Astrocyte (in vitro differentiated cells and primary cell): ENCODE data around the gene NHERF2. TPM values are rescaled to one million over a fixed set of nuclear protein-coding genes. Genes with fewer than 3 reads are reported as not detected.

Source experiments
- DNase-seq: peaks from one replicate; pipeline ENCODE4 v3.0.0-alpha.2; 2010; ENCODE audit warnings: low read depth
- FAIRE-seq: peaks from 2 replicates; lab custom pipeline; 2011; peaks lifted over from hg19 to GRCh38; lab: Jason Lieb, UNC
- H2AFZ ChIP-seq: 2 replicates; pipeline ENCODE4 v1.6.0; 2012; ENCODE audit warnings: low read depth, low read length, inconsistent platforms
- H3K27ac ChIP-seq: 2 replicates; pipeline ENCODE4 v1.5.1; 2011; ENCODE audit warnings: low read depth, low read length, inconsistent platforms
- H3K27me3 ChIP-seq: 2 replicates; pipeline ENCODE4 v1.6.0; 2011; ENCODE audit warnings: low read length, inconsistent platforms; ENCODE audit not compliant: insufficient read depth
- H3K36me3 ChIP-seq: 2 replicates; pipeline ENCODE4 v1.5.1; 2011; ENCODE audit warnings: low read length, inconsistent platforms; ENCODE audit not compliant: insufficient read depth
- H3K4me1 ChIP-seq: 2 replicates; pipeline ENCODE4 v1.5.1; 2011; ENCODE audit warnings: low read length, inconsistent platforms; ENCODE audit not compliant: insufficient read depth
- H3K4me2 ChIP-seq: 2 replicates; pipeline ENCODE4 v1.6.0; 2012; ENCODE audit warnings: low read length, inconsistent platforms
- H3K4me3 ChIP-seq: 2 replicates; pipeline ENCODE4 v1.5.1; 2011; ENCODE audit warnings: low read depth, mild to moderate bottlenecking, low read length, inconsistent platforms; ENCODE audit not compliant: insufficient read depth
- H3K79me2 ChIP-seq: 2 replicates; pipeline ENCODE4 v1.6.0; 2012; ENCODE audit warnings: mild to moderate bottlenecking, low read length, inconsistent platforms; ENCODE audit not compliant: insufficient read depth
- H3K9ac ChIP-seq: 2 replicates; pipeline ENCODE4 v1.6.0; 2012; ENCODE audit warnings: mild to moderate bottlenecking, low read length, inconsistent platforms
- H3K9me3 ChIP-seq: 2 replicates; pipeline ENCODE4 v1.5.1; 2012; ENCODE audit warnings: low read depth, mild to moderate bottlenecking, low read length, inconsistent platforms; ENCODE audit not compliant: insufficient read depth
- H4K20me1 ChIP-seq: 2 replicates; pipeline ENCODE4 v1.6.0; 2012; ENCODE audit warnings: low read length, inconsistent platforms; ENCODE audit not compliant: insufficient read depth
- H3K27ac Mint-ChIP-seq: one replicate; pipeline ENCODE4 v1.8.0; 2021; ENCODE audit warnings: mild to moderate bottlenecking, mixed read lengths; ENCODE audit not compliant: unreplicated experiment
- H3K27me3 Mint-ChIP-seq: one replicate; pipeline ENCODE4 v1.8.0; 2021; ENCODE audit warnings: low read depth, mixed read lengths; ENCODE audit not compliant: unreplicated experiment
- H3K36me3 Mint-ChIP-seq: one replicate; pipeline ENCODE4 v1.8.0; 2021; ENCODE audit warnings: low read depth, mixed read lengths; ENCODE audit not compliant: unreplicated experiment
- H3K4me1 Mint-ChIP-seq: one replicate; pipeline ENCODE4 v1.8.0; 2021; ENCODE audit warnings: low read depth, mixed read lengths; ENCODE audit not compliant: unreplicated experiment
- H3K4me3 Mint-ChIP-seq: one replicate; pipeline ENCODE4 v1.8.0; 2021; ENCODE audit warnings: mild to moderate bottlenecking, moderate library complexity, mixed read lengths; ENCODE audit not compliant: unreplicated experiment
- H3K9me3 Mint-ChIP-seq: one replicate; pipeline ENCODE4 v1.8.0; 2021; ENCODE audit warnings: mild to moderate bottlenecking, mixed read lengths; ENCODE audit not compliant: unreplicated experiment
- EZH2 ChIP-seq: IDR thresholded peaks from 2 replicates; pipeline ENCODE4 v1.6.1; 2012; ENCODE audit warnings: mild to moderate bottlenecking, low read length, inconsistent platforms; ENCODE audit not compliant: insufficient read depth
- total RNA-seq: library from RNA; stranded (reverse); gene quantifications from 2 replicates; pipeline ENCODE4 v1.2.1, GENCODE V29; 2021
- TF ChIP-seq, protein P1 (sequence below): IDR thresholded peaks from 2 replicates; pipeline ENCODE4 v1.5.1; 2011; ENCODE audit warnings: low read depth, mild to moderate bottlenecking, inconsistent platforms, low read length, moderate library complexity; ENCODE audit not compliant: insufficient read depth

The NHERF2 gene
- total RNA-seq, 1 donor from 2014 or later = 92.5 TPM

DNA sequence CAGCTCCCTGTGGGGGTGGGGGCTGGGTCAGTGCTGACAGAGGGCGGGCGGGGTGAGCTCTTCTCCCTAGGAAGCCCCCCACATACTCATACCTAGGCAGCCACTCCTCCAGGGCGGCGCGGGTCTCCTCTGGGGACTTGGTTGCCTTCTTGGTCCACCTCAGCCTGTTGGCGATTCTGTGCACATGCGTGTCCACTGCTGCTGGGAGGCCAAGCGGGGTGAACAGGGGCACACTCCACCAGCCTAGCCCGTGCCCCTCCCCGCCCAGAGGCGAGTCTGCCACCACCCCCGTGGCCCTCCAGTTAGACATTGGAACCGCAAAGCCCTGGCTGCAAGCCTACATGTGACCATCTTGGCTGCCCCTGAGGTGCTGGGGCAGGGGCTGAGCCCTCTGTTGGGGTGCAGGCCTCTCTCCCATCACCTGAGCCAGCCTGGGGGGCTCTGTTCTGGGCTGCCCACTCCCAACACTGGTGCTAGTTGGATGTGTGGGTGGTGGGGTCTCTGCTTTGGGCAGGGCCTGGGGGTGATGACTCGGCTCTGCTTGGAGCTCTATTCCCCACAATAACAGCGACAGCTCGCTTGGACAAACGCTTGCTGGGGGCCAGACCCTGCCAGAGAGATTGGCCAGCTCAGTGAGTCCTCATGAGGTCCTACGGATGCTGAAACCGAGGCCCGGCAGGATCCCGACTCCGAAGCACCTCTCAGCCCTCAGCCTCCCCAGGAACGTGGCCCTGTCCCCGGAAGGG, 13.5 kb downstream of the NHERF2 start:
- Histone ChIP-seq H3K4me1 (peaks cover 55% of the 10 kb centered on the region), H4K20me1 (peaks cover 3% of the 10 kb centered on the region), H3K4me3 (no peak overlapping the region), H3K9ac (peak overlapping the region; percentile 56), H2AFZ (no peak overlapping the region), H3K4me2 (peak overlapping the region; percentile 34), H3K79me2 (peaks cover 25% of the 10 kb centered on the region), H3K27ac (peak overlapping the region; percentile 47), H3K27me3 (no peaks in the 10 kb centered on the region), H3K9me3 (no peaks in the 10 kb centered on the region), H3K36me3 (no peaks in the 10 kb centered on the region)
- Mint-ChIP-seq H3K27ac (no peak overlapping the region), H3K4me1 (peaks cover 2% of the 10 kb centered on the region), H3K36me3 (no peaks in the 10 kb centered on the region), H3K4me3 (no peak overlapping the region), H3K27me3 (no peaks in the 10 kb centered on the region), H3K9me3 (no peaks in the 10 kb centered on the region)
- no peak for DNase-seq
- TF ChIP-seq EZH2 = no peak
- TF ChIP-seq, protein P1, sequence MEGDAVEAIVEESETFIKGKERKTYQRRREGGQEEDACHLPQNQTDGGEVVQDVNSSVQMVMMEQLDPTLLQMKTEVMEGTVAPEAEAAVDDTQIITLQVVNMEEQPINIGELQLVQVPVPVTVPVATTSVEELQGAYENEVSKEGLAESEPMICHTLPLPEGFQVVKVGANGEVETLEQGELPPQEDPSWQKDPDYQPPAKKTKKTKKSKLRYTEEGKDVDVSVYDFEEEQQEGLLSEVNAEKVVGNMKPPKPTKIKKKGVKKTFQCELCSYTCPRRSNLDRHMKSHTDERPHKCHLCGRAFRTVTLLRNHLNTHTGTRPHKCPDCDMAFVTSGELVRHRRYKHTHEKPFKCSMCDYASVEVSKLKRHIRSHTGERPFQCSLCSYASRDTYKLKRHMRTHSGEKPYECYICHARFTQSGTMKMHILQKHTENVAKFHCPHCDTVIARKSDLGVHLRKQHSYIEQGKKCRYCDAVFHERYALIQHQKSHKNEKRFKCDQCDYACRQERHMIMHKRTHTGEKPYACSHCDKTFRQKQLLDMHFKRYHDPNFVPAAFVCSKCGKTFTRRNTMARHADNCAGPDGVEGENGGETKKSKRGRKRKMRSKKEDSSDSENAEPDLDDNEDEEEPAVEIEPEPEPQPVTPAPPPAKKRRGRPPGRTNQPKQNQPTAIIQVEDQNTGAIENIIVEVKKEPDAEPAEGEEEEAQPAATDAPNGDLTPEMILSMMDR = no peak
- no peak for FAIRE-seq

DNA sequence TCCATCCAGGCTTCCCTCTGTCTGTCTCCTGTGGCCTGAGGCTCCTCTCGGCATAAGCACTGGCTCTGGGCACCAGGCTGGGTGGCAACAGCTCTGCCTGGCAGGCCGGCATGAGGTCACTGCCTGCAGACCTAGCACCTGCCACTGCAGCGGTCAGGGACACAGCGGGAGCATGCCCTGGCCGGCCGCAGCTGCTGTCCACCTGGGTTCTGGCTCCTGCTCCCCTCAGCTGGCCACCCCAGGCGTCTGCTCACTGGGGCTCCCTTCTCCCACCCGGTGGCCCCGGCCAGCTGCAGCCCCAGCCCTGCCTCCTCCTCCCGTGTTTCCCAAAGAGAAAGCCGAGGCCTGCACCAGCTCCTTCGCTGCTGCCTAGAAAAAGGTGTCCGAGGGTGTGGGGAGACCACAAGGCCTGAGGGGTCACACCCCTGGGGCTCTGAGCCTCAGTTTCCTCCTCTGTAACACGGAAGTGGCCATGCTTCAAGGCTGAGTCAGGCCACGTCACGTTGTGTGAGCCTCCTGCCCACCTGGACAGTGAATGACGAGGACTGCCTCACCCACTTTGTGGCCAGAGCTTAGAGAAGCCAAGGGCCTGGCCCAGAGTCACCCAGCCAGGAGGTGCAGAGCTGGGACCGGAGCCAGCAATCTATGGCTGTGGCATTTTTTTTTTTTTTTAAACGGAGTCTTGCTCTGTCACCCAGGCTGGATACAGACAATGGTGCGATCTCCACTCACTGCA, 14.3 kb downstream of the NHERF2 start:
- H3K27me3 ChIP-seq = no peaks in the 10 kb centered on the region
- H3K4me3 ChIP-seq = no peak overlapping the region
- peaks cover 48% of the 10 kb centered on the region for H3K4me1 ChIP-seq
- TF ChIP-seq, protein P1 = no peak
- TF ChIP-seq EZH2 = no peak
- H3K79me2 ChIP-seq = peaks cover 20% of the 10 kb centered on the region
- no peak overlapping the region for H2AFZ ChIP-seq
- FAIRE-seq = no peak
- peak overlapping the region; percentile 31 for H3K4me2 ChIP-seq
- H3K27ac ChIP-seq = peak overlapping the region; percentile 47
- no peak overlapping the region for H3K4me3 Mint-ChIP-seq
- peaks cover 3% of the 10 kb centered on the region for H4K20me1 ChIP-seq
- no peak overlapping the region for H3K27ac Mint-ChIP-seq
- H3K9me3 ChIP-seq = no peaks in the 10 kb centered on the region
- no peaks in the 10 kb centered on the region for H3K36me3 Mint-ChIP-seq
- H3K9ac ChIP-seq = peak overlapping the region; percentile 14
- peak; percentile 61 for DNase-seq
- H3K9me3 Mint-ChIP-seq = no peaks in the 10 kb centered on the region
- no peaks in the 10 kb centered on the region for H3K36me3 ChIP-seq
- H3K27me3 Mint-ChIP-seq = no peaks in the 10 kb centered on the region
- H3K4me1 Mint-ChIP-seq = peaks cover 2% of the 10 kb centered on the region
